ENCODE measurements around the gene PCDH9. TPM values are rescaled to one million over a fixed set of nuclear protein-coding genes. Genes with fewer than 3 reads are reported as not detected.
A peak's percentile ranks its signal among the peaks of the same experiment; 100 is the strongest.

Gene PCDH9
- total and polyA plus RNA-seq, 2 donors = 0.72 to 28.2 TPM

DNA sequence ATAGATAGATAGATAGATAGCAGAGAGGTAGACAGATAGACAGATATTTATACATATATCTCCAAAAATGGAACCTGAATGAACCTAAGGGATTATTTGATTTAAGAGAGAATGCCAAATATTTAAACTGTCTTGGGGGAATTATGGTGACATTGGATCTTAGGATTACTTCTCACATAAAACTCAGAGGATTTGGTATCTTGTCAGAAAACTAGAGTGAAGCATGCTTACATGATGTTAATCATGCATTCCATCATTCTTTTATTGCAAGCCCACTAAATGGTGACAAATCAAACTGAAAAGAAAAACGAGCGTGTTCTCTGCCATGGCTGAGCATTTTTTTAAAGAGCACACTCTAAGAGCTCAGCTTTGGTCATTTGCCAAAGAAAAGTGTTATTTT lies 165.2 kb downstream of the PCDH9 start:
- Histone ChIP-seq H3K4me1 (ENCODE audit: insufficient read depth) (no peaks in the 10 kb centered on the region), H3K36me3 (ENCODE audit: insufficient read depth) (no peaks in the 10 kb centered on the region), H3K4me3 (ENCODE audit: low read depth, low read length) (no peak overlapping the region), H3K27ac (ENCODE audit: low read depth) (no peak overlapping the region)
- no peak for DNase-seq (ENCODE audit: extremely low spot score)
- 59% methylated on average over 2 of the region's 2 CpGs for WGBS

- H3K4me3 ChIP-seq (ENCODE audit: low read depth, low read length) = no peak overlapping the region
These were observed 167.1 kb downstream of the PCDH9 start for GRCh38 chr13:67063036-67063435.

GRCh38 chr13:67062160-67062559 lies 168.0 kb downstream of the PCDH9 start:
- Histone ChIP-seq H3K27ac (ENCODE audit: low read depth) (no peak overlapping the region), H3K4me3 (ENCODE audit: low read depth, low read length) (no peak overlapping the region), H3K4me1 (ENCODE audit: insufficient read depth) (no peaks in the 10 kb centered on the region), H3K36me3 (ENCODE audit: insufficient read depth) (no peaks in the 10 kb centered on the region)
- no peak for DNase-seq (ENCODE audit: extremely low spot score)

More at GRCh38 chr13:67063036-67063435, 167.1 kb downstream of the PCDH9 start:
- Histone ChIP-seq H3K36me3 (ENCODE audit: insufficient read depth) (no peaks in the 10 kb centered on the region), H3K4me1 (ENCODE audit: insufficient read depth) (no peaks in the 10 kb centered on the region), H3K27ac (ENCODE audit: low read depth) (no peak overlapping the region)
- 97% methylated on average over 3 of the region's 3 CpGs for WGBS
- DNase-seq (ENCODE audit: extremely low spot score) = no peak

- 51% methylated on average over 5 of the region's 5 CpGs for WGBS
- DNase-seq (ENCODE audit: extremely low spot score) = no peak
These were observed 168.4 kb downstream of the PCDH9 start for GRCh38 chr13:67061750-67062149.

GRCh38 chr13:67052550-67053490 lies 177.3 kb downstream of the PCDH9 start:
- WGBS = 92% methylated on average over 8 of the region's 8 CpGs
- no peaks in the 10 kb centered on the region for H3K4me1 ChIP-seq (ENCODE audit: insufficient read depth)
- no peak overlapping the region for H3K27ac ChIP-seq (ENCODE audit: low read depth)
- H3K36me3 ChIP-seq (ENCODE audit: insufficient read depth) = no peaks in the 10 kb centered on the region
- no peak for DNase-seq (ENCODE audit: extremely low spot score)
- no peak overlapping the region for H3K4me3 ChIP-seq (ENCODE audit: low read depth, low read length)

More at GRCh38 chr13:67061750-67062149, 168.4 kb downstream of the PCDH9 start:
- Histone ChIP-seq H3K36me3 (ENCODE audit: insufficient read depth) (no peaks in the 10 kb centered on the region), H3K4me3 (ENCODE audit: low read depth, low read length) (no peak overlapping the region), H3K4me1 (ENCODE audit: insufficient read depth) (no peaks in the 10 kb centered on the region), H3K27ac (ENCODE audit: low read depth) (no peak overlapping the region)

DNA sequence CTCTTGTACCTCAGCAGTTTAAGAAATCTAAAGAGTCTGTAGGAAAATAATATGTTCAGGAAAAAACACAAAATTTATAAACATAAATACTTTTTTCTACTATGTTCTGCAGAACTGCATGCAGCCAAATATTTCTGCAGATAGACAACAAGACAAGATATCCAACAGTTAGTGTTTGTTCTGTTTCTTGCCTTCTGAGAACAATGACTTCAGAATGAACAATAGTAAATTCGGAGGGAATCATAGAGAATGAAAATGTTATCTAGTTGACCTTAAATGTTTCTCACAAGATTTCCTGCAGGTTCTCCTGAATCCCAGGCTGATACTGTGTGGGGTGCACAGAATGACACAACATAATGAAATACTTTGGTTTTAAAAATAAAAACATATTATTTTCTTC lies 180.4 kb downstream of the PCDH9 start:
- DNase-seq (ENCODE audit: extremely low spot score) = no peak
- 82% methylated on average over 1 of the region's 1 CpG for WGBS
- H3K36me3 ChIP-seq (ENCODE audit: insufficient read depth) = no peaks in the 10 kb centered on the region
- no peak overlapping the region for H3K27ac ChIP-seq (ENCODE audit: low read depth)
- H3K4me3 ChIP-seq (ENCODE audit: low read depth, low read length) = no peak overlapping the region
- no peaks in the 10 kb centered on the region for H3K4me1 ChIP-seq (ENCODE audit: insufficient read depth)

- DNase-seq (ENCODE audit: extremely low spot score) = no peak
- no peak overlapping the region for H3K27ac ChIP-seq (ENCODE audit: low read depth)
- no peaks in the 10 kb centered on the region for H3K4me1 ChIP-seq (ENCODE audit: insufficient read depth)
- H3K36me3 ChIP-seq (ENCODE audit: insufficient read depth) = no peaks in the 10 kb centered on the region
- 61% methylated on average over 2 of the region's 2 CpGs for WGBS
- H3K4me3 ChIP-seq (ENCODE audit: low read depth, low read length) = no peak overlapping the region
These were observed 181.3 kb downstream of the PCDH9 start for GRCh38 chr13:67048821-67049150.

DNA sequence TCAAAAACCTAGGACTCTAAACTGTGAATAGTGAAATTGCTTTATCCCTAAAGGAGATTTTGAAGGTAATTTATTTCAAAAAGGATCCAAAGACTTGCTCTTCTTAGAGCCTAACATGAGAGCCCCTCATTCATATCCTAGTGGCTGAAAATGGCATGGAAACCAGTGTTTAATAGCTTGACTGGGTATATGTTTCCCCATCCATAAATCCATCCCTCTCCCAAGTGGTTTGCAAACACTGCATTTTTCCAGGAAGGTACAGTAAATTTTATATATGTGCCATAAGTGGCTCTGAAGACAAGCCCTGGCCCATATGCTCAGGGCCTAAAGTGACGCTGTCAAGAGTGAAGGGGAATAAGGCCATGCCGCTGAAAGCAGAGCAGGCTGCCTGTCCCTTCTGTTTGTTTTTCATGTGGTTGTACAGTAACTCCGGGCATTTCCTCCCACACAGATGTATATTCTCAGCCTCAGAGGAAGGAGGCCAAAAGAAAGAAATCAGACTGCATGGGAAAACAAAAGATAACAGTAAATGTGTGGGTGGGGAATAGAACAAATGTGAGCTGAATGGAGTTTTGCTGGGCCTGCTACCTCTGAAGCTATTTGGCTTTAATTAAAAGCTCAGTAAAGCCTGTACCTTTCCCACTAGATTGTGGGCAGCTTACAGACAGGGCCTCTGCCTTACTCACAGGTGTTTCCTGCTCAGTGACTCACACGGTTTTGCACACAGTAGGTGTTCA lies 181.9 kb downstream of the PCDH9 start:
- 19% methylated on average over 4 of the region's 4 CpGs for WGBS
- H3K4me1 ChIP-seq (ENCODE audit: insufficient read depth) = no peaks in the 10 kb centered on the region
- peak; percentile 49 for DNase-seq (ENCODE audit: extremely low spot score)
- no peaks in the 10 kb centered on the region for H3K36me3 ChIP-seq (ENCODE audit: insufficient read depth)
- no peak overlapping the region for H3K27ac ChIP-seq (ENCODE audit: low read depth)
- H3K4me3 ChIP-seq (ENCODE audit: low read depth, low read length) = no peak overlapping the region

DNA sequence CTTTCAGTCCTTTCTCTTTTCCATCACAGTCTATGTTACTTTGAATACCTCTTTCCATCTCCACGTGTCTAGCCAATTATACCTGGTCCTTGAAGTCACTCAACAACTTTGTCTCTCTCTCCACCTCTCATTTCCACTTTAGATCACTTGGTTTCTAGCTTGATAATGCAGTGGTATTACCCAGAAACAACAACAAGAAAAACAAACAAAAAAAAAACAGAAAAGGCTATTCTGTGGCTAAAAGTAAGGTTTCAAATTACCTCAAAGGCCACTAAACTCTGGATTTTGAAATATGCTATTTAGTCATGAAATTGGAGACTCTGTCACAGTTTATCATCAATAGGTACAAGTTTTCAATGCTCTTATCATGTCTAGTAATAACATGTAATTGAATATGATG lies 184.8 kb downstream of the PCDH9 start:
- 95% methylated on average over 1 of the region's 1 CpG for WGBS
- Histone ChIP-seq H3K27ac (ENCODE audit: low read depth) (no peak overlapping the region), H3K4me1 (ENCODE audit: insufficient read depth) (no peaks in the 10 kb centered on the region), H3K36me3 (ENCODE audit: insufficient read depth) (no peaks in the 10 kb centered on the region), H3K4me3 (ENCODE audit: low read depth, low read length) (no peak overlapping the region)
- no peak for DNase-seq (ENCODE audit: extremely low spot score)

DNA sequence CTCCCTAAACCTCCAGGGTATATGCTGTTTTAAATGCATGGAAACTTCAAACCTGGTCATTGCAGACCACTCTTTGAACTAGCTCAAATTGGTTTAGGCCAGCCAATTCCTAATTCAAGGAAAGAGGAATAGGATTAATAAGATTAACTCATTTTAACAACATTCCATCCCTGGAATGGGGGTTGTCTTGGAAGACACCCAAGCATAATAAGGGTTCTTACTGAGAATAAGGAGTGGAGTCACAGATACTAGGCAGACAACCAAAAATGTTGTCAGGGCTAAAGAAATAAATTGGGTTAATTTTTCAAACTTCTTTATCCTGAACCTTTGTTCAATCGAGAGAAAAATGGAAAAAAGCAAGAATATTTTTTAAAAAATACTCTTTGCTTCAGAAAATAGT lies 186.2 kb downstream of the PCDH9 start:
- Histone ChIP-seq H3K36me3 (ENCODE audit: insufficient read depth) (no peaks in the 10 kb centered on the region), H3K27ac (ENCODE audit: low read depth) (no peak overlapping the region), H3K4me1 (ENCODE audit: insufficient read depth) (no peaks in the 10 kb centered on the region), H3K4me3 (ENCODE audit: low read depth, low read length) (no peak overlapping the region)
- 92% methylated on average over 1 of the region's 1 CpG for WGBS
- no peak for DNase-seq (ENCODE audit: extremely low spot score)

DNA sequence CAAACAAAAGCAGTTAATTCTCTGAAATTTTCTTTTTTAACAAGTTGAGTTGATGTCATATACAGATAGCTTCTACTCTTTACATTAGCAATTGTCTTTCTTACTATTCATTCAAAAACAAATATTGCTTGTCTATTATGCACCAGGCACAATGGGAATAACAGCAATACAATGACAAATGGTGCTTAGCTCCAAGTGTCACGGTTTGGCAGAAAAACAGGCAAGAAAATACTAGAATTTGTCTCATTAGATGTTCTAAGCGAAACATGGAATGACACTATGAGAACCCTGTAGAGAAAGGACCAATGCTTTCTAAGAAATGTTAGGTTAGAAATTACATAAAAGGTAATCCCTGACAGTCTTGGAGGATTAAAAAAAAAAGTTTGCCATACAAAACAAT lies 187.6 kb downstream of the PCDH9 start:
- Histone ChIP-seq H3K4me1 (ENCODE audit: insufficient read depth) (no peaks in the 10 kb centered on the region), H3K27ac (ENCODE audit: low read depth) (no peak overlapping the region), H3K36me3 (ENCODE audit: insufficient read depth) (no peaks in the 10 kb centered on the region), H3K4me3 (ENCODE audit: low read depth, low read length) (no peak overlapping the region)
- 48% methylated on average over 2 of the region's 2 CpGs for WGBS
- DNase-seq (ENCODE audit: extremely low spot score) = no peak

DNA sequence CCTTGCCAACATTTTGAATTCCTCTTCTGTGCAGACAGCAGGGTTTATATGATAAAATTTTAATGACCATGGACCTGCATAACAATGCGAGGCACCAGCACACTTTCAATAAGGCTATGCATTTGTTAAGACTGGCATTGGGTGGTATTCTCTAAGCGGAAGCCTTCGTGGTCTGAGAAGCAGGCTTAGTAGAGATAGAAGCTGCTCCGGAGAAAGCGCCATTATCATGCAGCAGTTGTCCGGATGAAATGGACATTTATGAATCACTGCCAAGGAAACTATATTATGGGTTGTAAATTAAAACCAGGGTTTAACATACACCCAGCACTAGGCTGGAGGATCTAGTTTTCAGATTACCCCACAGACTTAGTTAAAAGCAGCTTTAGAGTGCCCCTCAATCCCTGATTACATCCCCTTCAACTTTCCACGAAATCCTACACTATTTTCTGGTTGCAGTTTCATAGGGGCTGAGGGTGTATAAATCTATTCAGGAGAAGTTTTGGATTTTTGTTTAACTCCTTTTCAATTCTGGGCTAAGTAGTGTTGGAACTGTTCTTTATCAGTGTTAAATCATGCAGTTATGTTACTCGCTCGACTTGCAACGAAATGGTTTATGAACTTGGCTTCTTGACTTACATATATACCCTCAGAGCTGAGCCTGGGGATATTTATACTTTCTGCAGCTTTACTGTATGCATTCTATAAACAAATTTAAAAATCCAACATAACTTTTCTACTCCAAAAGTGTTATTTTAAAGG lies 193.3 kb downstream of the PCDH9 start:
- Histone ChIP-seq H3K36me3 (ENCODE audit: insufficient read depth) (no peaks in the 10 kb centered on the region), H3K4me3 (ENCODE audit: low read depth, low read length) (no peak overlapping the region), H3K4me1 (ENCODE audit: insufficient read depth) (no peaks in the 10 kb centered on the region), H3K27ac (ENCODE audit: low read depth) (no peak overlapping the region)
- no peak for DNase-seq (ENCODE audit: extremely low spot score)
- 38% methylated on average over 10 of the region's 10 CpGs for WGBS

DNA sequence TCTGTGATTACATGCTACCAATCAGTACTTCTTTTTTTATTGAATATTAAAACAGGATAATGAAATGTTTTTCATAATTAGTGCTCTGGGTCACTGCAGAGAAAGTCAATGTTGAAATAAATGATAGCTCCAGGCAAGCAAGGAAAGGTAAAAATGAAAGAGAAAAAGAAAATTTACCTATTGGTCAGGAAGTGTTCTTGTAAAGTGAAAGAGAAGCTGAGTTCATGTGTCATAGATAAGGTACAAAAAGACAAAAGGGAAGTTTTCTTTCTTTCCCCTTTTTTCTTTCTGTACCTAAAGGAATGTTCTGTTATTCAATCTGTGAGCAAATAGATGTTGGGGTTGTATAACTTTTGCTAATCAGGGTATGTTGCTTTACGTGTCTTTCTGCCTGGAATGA lies 197.0 kb downstream of the PCDH9 start:
- no peak overlapping the region for H3K4me3 ChIP-seq (ENCODE audit: low read depth, low read length)
- 89% methylated on average over 1 of the region's 1 CpG for WGBS
- no peak for DNase-seq (ENCODE audit: extremely low spot score)

More for the DNA sequence above, 197.0 kb downstream of the PCDH9 start:
- Histone ChIP-seq H3K4me1 (ENCODE audit: insufficient read depth) (no peaks in the 10 kb centered on the region), H3K36me3 (ENCODE audit: insufficient read depth) (no peaks in the 10 kb centered on the region), H3K27ac (ENCODE audit: low read depth) (no peak overlapping the region)

All from urinary bladder (tissue), 4 donors.